Ascending aorta (tissue), 2 donors: ENCODE measurements around the gene NKX1-1. TPM values are rescaled to one million over a fixed set of nuclear protein-coding genes. Genes with fewer than 3 reads are reported as not detected.

Experiments
- DNase-seq, 2 donors: peaks; one replicate each; pipeline ENCODE4 v3.0.0-alpha.2; 2019; ENCODE audit warnings: low spot score in 2 of 2
- H3K27ac ChIP-seq, 2 donors: fragments of 200-600 bp; sonication (generic); one replicate each; pipeline ENCODE4 v1.5.1; 2016 to 2017; ENCODE audit warnings: mild to moderate bottlenecking in 1 of 2
- H3K27me3 ChIP-seq: fragments of 200-600 bp; sonication (generic); one replicate; pipeline ENCODE4 v1.5.1; 2017
- H3K36me3 ChIP-seq, 2 donors: fragments of 200-600 bp; sonication (generic); one replicate each; pipeline ENCODE4 v1.5.1; 2016
- H3K4me1 ChIP-seq, 2 donors: fragments of 200-600 bp; sonication (generic); one replicate each; pipeline ENCODE4 v1.5.1; 2016 to 2017; ENCODE audit warnings: mild to moderate bottlenecking in 1 of 2
- H3K4me3 ChIP-seq, 2 donors: fragments of 200-600 bp; sonication (generic); one replicate each; pipeline ENCODE4 v1.5.1; 2016 to 2017; ENCODE audit warnings: mild to moderate bottlenecking in 1 of 2
- H3K9me3 ChIP-seq, 2 donors: fragments of 200-600 bp; sonication (generic); one replicate each; pipeline ENCODE4 v1.5.1; 2016
- CTCF ChIP-seq, 3 experiments: fragments of 200-600 bp in 2 of 3; fragments of 450-650 bp in 1 of 3; sonication (generic) in 2 of 3; IDR thresholded peaks; one replicate each; pipeline ENCODE4 v1.5.1; 2016 to 2019; ENCODE audit warnings: antibody characterized with exemption in 3 of 3, mild to moderate bottlenecking in 1 of 3, moderate library complexity in 1 of 3
- intact Hi-C: fragments of 100-400 bp; cut with DNase I; formaldehyde crosslinking; loops from one replicate; pipeline ENCODE4 v1.15.1; 2023
- total RNA-seq: library from RNA; depleted of rRNA; stranded (reverse); fragments of >200 nt; gene quantifications from one replicate; pipeline ENCODE4 v1.1.0, GENCODE V29; 2016

The NKX1-1 gene
- total RNA-seq, 1 donor from 2014 or later = not detected

GRCh38 chr4:1381181-1381621 is 25.0 kb downstream of the NKX1-1 start:
- Histone ChIP-seq H3K4me1 (no peaks in the 10 kb centered on the region), H3K4me3 (no peak overlapping the region), H3K27me3 (no peaks in the 10 kb centered on the region), H3K9me3 (no peaks in the 10 kb centered on the region), H3K27ac (no peak overlapping the region), H3K36me3 (peaks cover 29 to 66% of the 10 kb centered on the region in 2 donors)
- intact Hi-C loops = no loop called here
- no peak for DNase-seq
- TF ChIP-seq CTCF (IDR thresholded peaks at IDR 0.05) = no peak

DNA sequence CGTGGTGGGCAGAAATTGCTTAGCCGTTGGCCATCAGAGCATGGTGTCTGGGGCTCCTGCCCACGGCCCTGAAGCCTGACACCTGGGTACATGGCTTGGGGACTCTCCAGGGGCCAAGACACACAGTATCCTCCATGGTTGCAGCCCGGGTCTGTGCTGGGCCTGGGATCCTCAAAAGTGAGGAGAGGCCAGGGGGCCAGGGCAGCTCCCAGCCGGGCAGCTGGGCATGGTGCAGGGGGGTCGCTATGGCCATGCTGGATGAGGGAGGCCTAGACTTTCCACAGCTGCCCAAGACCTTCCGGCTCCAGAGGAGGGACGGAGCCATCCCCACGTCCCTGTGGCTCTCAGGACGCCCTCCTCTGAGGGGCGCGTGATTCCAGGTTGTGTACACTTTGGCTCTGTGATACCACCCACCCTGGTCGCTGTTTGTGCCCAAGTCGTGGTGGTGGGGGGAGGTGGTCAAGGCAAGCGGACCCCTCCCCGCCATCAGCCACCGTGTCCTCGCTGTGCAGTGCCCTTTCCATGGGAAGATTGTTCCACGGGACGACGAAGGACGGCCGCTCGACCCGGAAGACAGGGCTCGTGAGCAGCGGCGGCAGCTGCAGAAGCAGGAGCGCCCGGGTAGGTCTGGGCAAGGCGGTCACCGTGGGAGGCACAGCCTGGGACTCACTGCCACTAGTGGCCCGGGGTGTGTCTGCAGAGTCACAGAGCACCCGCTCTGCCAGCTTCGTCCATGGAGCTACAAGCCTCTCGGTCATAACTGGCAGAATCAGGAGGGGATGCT is 25.7 kb downstream of the NKX1-1 start:
- H3K4me3 ChIP-seq = no peak overlapping the region
- H3K27me3 ChIP-seq = no peaks in the 10 kb centered on the region
- DNase-seq = no peak
- H3K4me1 ChIP-seq = no peaks in the 10 kb centered on the region
- H3K9me3 ChIP-seq = no peaks in the 10 kb centered on the region
- peaks cover 29 to 66% of the 10 kb centered on the region in 2 donors for H3K36me3 ChIP-seq
- no peak overlapping the region for H3K27ac ChIP-seq
- intact Hi-C loops = no loop called here
- no peak for TF ChIP-seq CTCF (IDR thresholded peaks at IDR 0.05)

GRCh38 chr4:1379801-1380331 is 26.4 kb downstream of the NKX1-1 start:
- no peak for TF ChIP-seq CTCF (IDR thresholded peaks at IDR 0.05)
- no peak for DNase-seq

DNA sequence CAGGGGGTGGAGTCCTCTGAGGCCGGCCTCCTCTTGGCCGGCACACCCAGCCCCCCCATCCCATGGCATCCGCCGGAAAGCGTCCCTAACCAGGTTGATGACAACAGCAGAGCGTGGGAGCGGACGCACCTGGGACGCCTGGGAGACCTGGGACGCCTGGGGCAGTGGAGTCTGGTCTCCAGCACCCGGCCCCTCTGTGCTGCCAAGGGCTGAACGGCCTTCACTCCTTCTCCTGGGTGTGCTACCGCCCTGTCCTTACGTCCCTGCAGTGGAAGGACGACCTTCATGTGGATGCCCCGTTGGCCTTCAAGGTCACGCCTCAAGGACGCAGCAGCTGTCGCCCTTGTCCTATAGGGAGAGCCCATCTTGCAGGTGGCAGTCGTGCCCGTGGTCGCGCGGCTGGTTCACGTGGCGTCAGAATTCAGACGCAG is 26.9 kb downstream of the NKX1-1 start:
- TF ChIP-seq CTCF (IDR thresholded peaks at IDR 0.05) = no peak
- intact Hi-C loops = no loop called here
- DNase-seq = no peak
- Histone ChIP-seq H3K9me3 (no peaks in the 10 kb centered on the region), H3K4me1 (no peaks in the 10 kb centered on the region), H3K4me3 (no peak overlapping the region), H3K36me3 (peaks cover 30 to 60% of the 10 kb centered on the region in 2 donors), H3K27ac (no peak overlapping the region), H3K27me3 (no peaks in the 10 kb centered on the region)

More at GRCh38 chr4:1379801-1380331, 26.4 kb downstream of the NKX1-1 start:
- Histone ChIP-seq H3K4me3 (no peak overlapping the region), H3K36me3 (peaks cover 30 to 65% of the 10 kb centered on the region in 2 donors), H3K4me1 (no peaks in the 10 kb centered on the region), H3K9me3 (no peaks in the 10 kb centered on the region), H3K27me3 (no peaks in the 10 kb centered on the region), H3K27ac (no peak overlapping the region)
- intact Hi-C loops = no loop called here

DNA sequence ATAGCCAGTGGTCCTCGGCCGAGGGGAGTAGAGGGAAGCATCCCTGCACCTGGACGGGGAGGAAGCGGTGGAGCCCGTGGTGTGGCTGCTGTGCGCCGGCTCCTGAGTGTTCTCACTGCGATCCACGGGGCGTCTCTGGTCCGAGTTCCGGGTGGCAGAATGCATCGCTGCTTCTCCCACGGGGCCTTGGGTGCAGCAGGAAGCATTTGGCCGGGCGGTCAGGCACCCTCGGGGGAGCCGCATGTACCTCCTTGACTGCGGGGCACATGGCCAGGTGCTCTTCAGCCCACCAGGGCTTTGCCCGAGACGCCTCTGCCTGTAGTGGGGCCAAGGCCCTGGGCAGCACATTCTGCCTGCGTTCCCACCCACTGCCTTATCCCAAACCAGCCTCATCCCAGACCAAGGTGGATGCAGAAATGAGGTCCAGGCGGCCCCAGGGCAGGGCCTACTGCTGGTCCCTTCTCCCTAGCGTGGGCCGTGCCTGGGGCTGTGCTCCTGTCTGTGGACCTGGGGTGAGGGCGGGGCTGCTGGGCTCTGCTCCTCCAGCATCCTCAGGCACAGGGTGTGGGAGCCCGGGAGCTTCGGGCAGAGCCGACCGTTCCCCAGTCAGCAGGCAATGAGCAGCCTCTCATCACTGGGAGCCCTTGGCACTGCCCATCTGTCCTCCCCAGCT is 27.5 kb downstream of the NKX1-1 start:
- no peak for DNase-seq
- TF ChIP-seq CTCF (IDR thresholded peaks at IDR 0.05) = no peak
- H3K9me3 ChIP-seq = no peaks in the 10 kb centered on the region
- no peak overlapping the region for H3K4me3 ChIP-seq
- no peaks in the 10 kb centered on the region for H3K4me1 ChIP-seq
- H3K27ac ChIP-seq = no peak overlapping the region
- intact Hi-C loops = no loop called here
- no peaks in the 10 kb centered on the region for H3K27me3 ChIP-seq
- H3K36me3 ChIP-seq = peaks cover 27 to 55% of the 10 kb centered on the region in 2 donors
